Trophoblast cell (in vitro differentiated cells and primary cell): ENCODE data around the gene SLC7A8.
A peak's percentile ranks its signal among the peaks of the same experiment; 100 is the strongest.

ENCODE experiments used
- DNase-seq, 2 donors: peaks; one replicate each; pipeline ENCODE4 v3.0.0-alpha.2; 2016
- H2AFZ ChIP-seq: 2 replicates; pipeline ENCODE4 v1.6.1; 2013; ENCODE audit warnings: low read length, moderate library complexity, mild to moderate bottlenecking; ENCODE audit not compliant: insufficient read depth, poor library complexity
- H2AK5ac ChIP-seq: 2 replicates; pipeline ENCODE4 v1.6.1; 2013; ENCODE audit warnings: mild to moderate bottlenecking, low read length
- H2BK120ac ChIP-seq: 2 replicates; pipeline ENCODE4 v1.6.1; 2013; ENCODE audit warnings: low read length, mild to moderate bottlenecking, moderate library complexity; ENCODE audit not compliant: insufficient read depth, poor library complexity
- H2BK12ac ChIP-seq: 2 replicates; pipeline ENCODE4 v1.6.1; 2013; ENCODE audit warnings: mild to moderate bottlenecking, low read length, moderate library complexity
- H2BK5ac ChIP-seq: 2 replicates; pipeline ENCODE4 v1.6.1; 2013; ENCODE audit warnings: low read length, low read depth, moderate library complexity, mild to moderate bottlenecking; ENCODE audit not compliant: poor library complexity
- H3K14ac ChIP-seq: 2 replicates; pipeline ENCODE4 v1.6.1; 2013; ENCODE audit warnings: mild to moderate bottlenecking, low read length
- H3K18ac ChIP-seq: 2 replicates; pipeline ENCODE4 v1.6.1; 2013; ENCODE audit warnings: mild to moderate bottlenecking, low read length
- H3K23ac ChIP-seq: 2 replicates; pipeline ENCODE4 v1.6.1; 2013; ENCODE audit warnings: low read length
- H3K27ac ChIP-seq: 2 replicates; pipeline ENCODE4 v1.5.1; 2013; ENCODE audit warnings: low read depth, mild to moderate bottlenecking, inconsistent platforms, low read length, moderate library complexity
- H3K27me3 ChIP-seq: 2 replicates; pipeline ENCODE4 v1.6.1; 2013; ENCODE audit warnings: inconsistent platforms, mild to moderate bottlenecking, low read length, moderate library complexity; ENCODE audit not compliant: insufficient read depth
- H3K36me3 ChIP-seq, 2 experiments: 1 replicate in 1 of 2; 2 replicates in 1 of 2; pipeline ENCODE4 v1.6.1; 2013; ENCODE audit warnings: low read length in 2 of 2, mild to moderate bottlenecking in 2 of 2, moderate library complexity in 1 of 2; ENCODE audit not compliant: insufficient read depth in 2 of 2, control insufficient read depth in 1 of 2
- H3K4ac ChIP-seq: 2 replicates; pipeline ENCODE4 v1.6.1; 2013; ENCODE audit warnings: low read depth, mild to moderate bottlenecking, low read length, moderate library complexity
- H3K4me1 ChIP-seq, 2 experiments: 1 replicate in 1 of 2; 2 replicates in 1 of 2; pipeline ENCODE4 v1.6.1; 2013; ENCODE audit warnings: low read length in 2 of 2, mild to moderate bottlenecking in 2 of 2, moderate library complexity in 1 of 2; ENCODE audit not compliant: insufficient read depth in 2 of 2, control insufficient read depth in 1 of 2
- H3K4me2 ChIP-seq: 2 replicates; pipeline ENCODE4 v1.6.1; 2013; ENCODE audit warnings: inconsistent platforms, mild to moderate bottlenecking, low read length, moderate library complexity
- H3K4me3 ChIP-seq: 2 replicates; pipeline ENCODE4 v1.5.1; 2013; ENCODE audit warnings: mild to moderate bottlenecking, low read depth, low read length, inconsistent platforms
- H3K79me1 ChIP-seq: one replicate; pipeline ENCODE4 v1.6.1; 2013; ENCODE audit warnings: low read length
- H3K79me2 ChIP-seq: 2 replicates; pipeline ENCODE4 v1.6.1; 2013; ENCODE audit warnings: low read length, mild to moderate bottlenecking; ENCODE audit not compliant: control insufficient read depth, insufficient read depth, poor library complexity
- H3K9ac ChIP-seq: 2 replicates; pipeline ENCODE4 v1.6.1; 2013; ENCODE audit warnings: mild to moderate bottlenecking, low read length
- H3K9me3 ChIP-seq: 2 replicates; pipeline ENCODE4 v1.6.1; 2013; ENCODE audit warnings: low read depth, mild to moderate bottlenecking, control low read depth, inconsistent platforms, low read length; ENCODE audit not compliant: insufficient read depth
- H4K12ac ChIP-seq: 2 replicates; pipeline ENCODE4 v1.6.1; 2013; ENCODE audit warnings: low read depth, mild to moderate bottlenecking, low read length, moderate library complexity
- H4K8ac ChIP-seq: 2 replicates; pipeline ENCODE4 v1.6.1; 2013; ENCODE audit warnings: low read depth, mild to moderate bottlenecking, low read length, moderate library complexity
- H4K91ac ChIP-seq: one replicate; pipeline ENCODE4 v1.6.1; 2013; ENCODE audit warnings: low read depth, mild to moderate bottlenecking, low read length, moderate library complexity
- WGBS: extraction: QIAGEN DNeasy Blood & Tissue Kit; methylation state at CpG from one replicate; pipeline ENCODE4 v1.1.7; 2013; ENCODE audit warnings: missing lambda C conversion rate; ENCODE audit not compliant: insufficient read length, insufficient coverage; ENCODE audit errors: extremely low coverage; 5-methylcytosine and 5-hydroxymethylcytosine counted together

Gene SLC7A8

DNA sequence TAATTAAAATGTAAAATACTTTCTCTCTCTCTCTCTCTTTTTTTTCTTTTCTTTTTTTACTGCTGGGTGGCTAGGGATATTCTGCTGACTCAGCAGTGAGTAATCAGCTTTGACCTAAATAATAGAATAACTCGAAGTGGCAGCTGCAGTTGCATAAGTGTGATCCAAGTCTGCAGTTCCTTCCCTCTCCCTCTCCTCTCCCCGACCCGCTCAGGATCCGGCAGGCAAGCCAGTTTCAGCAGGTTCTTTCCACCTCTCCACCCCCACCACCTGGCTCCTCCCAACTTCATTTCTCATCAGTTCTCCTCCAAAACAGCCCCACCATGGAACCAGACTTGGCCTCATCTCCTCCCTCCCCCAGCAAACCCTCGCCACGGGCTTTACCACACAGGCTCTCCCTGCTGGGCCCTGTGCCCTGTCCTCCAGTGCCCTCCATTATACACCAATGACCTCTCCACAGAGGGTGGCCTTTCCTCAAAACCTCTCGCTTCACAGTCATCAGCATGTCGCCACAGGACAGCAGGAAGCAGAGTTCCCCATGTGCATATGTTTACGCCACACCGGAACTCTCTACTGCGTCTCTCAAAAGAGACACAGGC lies 22.4 kb downstream of the SLC7A8 start:
- Histone ChIP-seq H3K4me2 (peak overlapping the region; percentile 18), H2AFZ (no peak overlapping the region), H2BK120ac (no peak overlapping the region), H3K4me1 (peaks cover 8 to 9% of the 10 kb centered on the region in 2 experiments), H4K91ac (no peak overlapping the region), H3K14ac (no peak overlapping the region), H3K27ac (no peak overlapping the region), H3K4me3 (no peak overlapping the region), H3K9me3 (no peaks in the 10 kb centered on the region), H3K79me2 (peaks cover 2% of the 10 kb centered on the region), H3K9ac (no peak overlapping the region), H3K18ac (no peak overlapping the region), H4K8ac (peak overlapping the region; percentile 26), H3K23ac (no peak overlapping the region), H4K12ac (no peak overlapping the region), H3K4ac (no peak overlapping the region), H3K79me1 (no peaks in the 10 kb centered on the region), H2BK5ac (no peak overlapping the region), H3K27me3 (no peaks in the 10 kb centered on the region), H2BK12ac (peak overlapping the region; percentile 23), H3K36me3 (peaks cover 10 to 16% of the 10 kb centered on the region in 2 experiments), H2AK5ac (no peak overlapping the region)
- WGBS = no CpG with 5 or more reads among the region's 11 CpGs
- peak; percentile 33 to 62 for DNase-seq

DNA sequence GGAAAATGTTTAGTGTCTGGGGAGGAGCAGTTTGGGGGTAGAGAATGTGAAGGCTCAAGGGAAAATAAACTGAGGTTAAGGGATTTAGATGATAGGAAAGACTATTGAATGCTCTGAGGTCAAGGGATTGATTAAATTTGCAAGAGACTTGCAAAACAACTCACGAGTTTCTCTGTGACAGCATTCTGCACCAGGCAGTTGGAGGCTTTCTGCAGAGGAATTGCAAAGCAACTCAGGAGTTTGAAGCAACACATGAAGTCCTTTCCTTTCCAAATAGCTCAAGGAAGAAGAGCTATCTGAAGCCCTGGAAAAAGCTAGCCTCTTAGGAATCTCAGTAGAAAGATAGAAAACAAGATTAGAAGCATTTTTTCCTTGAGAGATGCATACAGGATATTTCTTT lies 23.9 kb downstream of the SLC7A8 start:
- Histone ChIP-seq H3K79me2 (peaks cover 2% of the 10 kb centered on the region), H3K18ac (no peak overlapping the region), H3K79me1 (peaks cover 3% of the 10 kb centered on the region), H2BK5ac (no peak overlapping the region), H3K14ac (no peak overlapping the region), H3K4ac (no peak overlapping the region), H3K27ac (peak overlapping the region; percentile 18), H4K12ac (no peak overlapping the region), H3K23ac (no peak overlapping the region), H3K9ac (no peak overlapping the region), H2AK5ac (no peak overlapping the region), H3K4me1 (peaks cover 11 to 18% of the 10 kb centered on the region in 2 experiments), H2BK12ac (no peak overlapping the region), H2BK120ac (no peak overlapping the region), H3K27me3 (no peaks in the 10 kb centered on the region), H4K91ac (no peak overlapping the region), H3K36me3 (peaks cover 5 to 12% of the 10 kb centered on the region in 2 experiments), H2AFZ (no peak overlapping the region), H3K9me3 (no peaks in the 10 kb centered on the region), H4K8ac (no peak overlapping the region), H3K4me2 (no peak overlapping the region), H3K4me3 (no peak overlapping the region)
- WGBS = no CpG with 5 or more reads among the region's 1 CpG
- DNase-seq = peak in 1 of 2 donors; percentile 71

DNA sequence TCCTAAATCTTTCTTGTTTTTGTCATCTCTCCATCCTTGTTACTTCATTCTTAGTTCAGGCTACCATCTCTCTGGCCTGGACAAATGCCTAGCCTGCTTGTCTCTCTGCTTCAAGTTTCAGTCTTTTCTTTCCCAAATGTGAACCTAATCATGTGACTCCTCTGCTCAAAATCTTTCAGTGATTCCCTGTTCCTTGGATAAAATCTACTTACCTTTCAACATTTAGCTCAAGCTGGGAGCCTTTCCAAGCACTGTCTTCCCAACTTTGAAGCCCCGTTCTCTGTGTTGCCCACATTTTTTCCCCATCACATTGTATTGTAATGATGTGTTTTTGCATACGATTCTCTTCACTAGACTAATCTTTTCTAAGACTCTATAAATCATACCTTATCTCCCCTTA lies 24.7 kb downstream of the SLC7A8 start:
- no peak overlapping the region for H3K4me3 ChIP-seq
- no peaks in the 10 kb centered on the region for H3K27me3 ChIP-seq
- H2BK12ac ChIP-seq = no peak overlapping the region
- no peaks in the 10 kb centered on the region for H3K9me3 ChIP-seq
- no peak overlapping the region for H2AK5ac ChIP-seq
- DNase-seq = no peak
- no peak overlapping the region for H4K12ac ChIP-seq
- H4K8ac ChIP-seq = no peak overlapping the region
- H3K23ac ChIP-seq = no peak overlapping the region
- no peak overlapping the region for H3K18ac ChIP-seq
- H2BK120ac ChIP-seq = no peak overlapping the region
- no peak overlapping the region for H3K4ac ChIP-seq
- no peak overlapping the region for H2AFZ ChIP-seq
- H3K79me2 ChIP-seq = peaks cover 2% of the 10 kb centered on the region
- no peak overlapping the region for H3K9ac ChIP-seq
- no peak overlapping the region for H4K91ac ChIP-seq
- H3K4me2 ChIP-seq = no peak overlapping the region
- peaks cover 5 to 19% of the 10 kb centered on the region in 2 experiments for H3K36me3 ChIP-seq
- peaks cover 19 to 24% of the 10 kb centered on the region in 2 experiments for H3K4me1 ChIP-seq
- H3K14ac ChIP-seq = no peak overlapping the region
- H2BK5ac ChIP-seq = no peak overlapping the region
- H3K79me1 ChIP-seq = peaks cover 10% of the 10 kb centered on the region
- no peak overlapping the region for H3K27ac ChIP-seq
- WGBS = no CpG with 5 or more reads among the region's 2 CpGs

DNA sequence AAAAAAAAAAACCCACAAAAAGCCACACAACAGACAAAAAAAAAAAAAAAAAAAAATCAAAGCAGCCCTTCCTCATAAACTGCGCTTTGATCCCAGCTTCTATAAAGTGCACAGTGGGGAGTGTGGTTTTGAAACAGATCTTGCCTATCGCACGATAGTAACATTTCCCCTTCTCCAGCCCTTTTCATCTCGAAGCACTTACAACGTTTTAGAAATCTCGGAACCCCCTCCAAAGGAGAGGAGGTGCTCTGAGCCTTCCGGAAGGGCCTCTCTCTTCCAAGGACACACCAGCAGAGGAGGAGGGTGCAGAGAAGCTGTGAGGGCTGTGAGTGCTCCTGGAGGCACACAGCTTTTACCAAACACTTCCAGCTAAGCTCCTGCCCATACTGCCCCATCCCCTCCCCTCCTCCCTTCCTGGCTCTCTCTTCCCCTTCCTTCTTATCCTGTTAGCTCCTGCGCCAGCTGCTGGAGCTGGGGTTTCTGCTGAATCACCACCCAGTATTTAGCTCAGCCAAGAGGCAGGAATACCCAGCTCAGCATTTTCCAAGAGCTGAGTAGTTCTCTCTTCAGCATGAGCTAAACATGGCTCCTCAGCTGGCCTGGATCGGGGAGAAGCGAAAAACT lies 28.4 kb downstream of the SLC7A8 start:
- Histone ChIP-seq H2BK120ac (no peak overlapping the region), H3K79me2 (peaks cover 2% of the 10 kb centered on the region), H3K14ac (no peak overlapping the region), H3K27me3 (no peaks in the 10 kb centered on the region), H2AFZ (peak overlapping the region; percentile 0), H2BK12ac (peak overlapping the region; percentile 21), H3K23ac (no peak overlapping the region), H3K18ac (no peak overlapping the region), H4K12ac (no peak overlapping the region), H3K27ac (no peak overlapping the region), H2BK5ac (no peak overlapping the region), H4K8ac (peak overlapping the region; percentile 51), H3K4me1 (peaks cover 21 to 28% of the 10 kb centered on the region in 2 experiments), H3K36me3 (peaks cover 3 to 11% of the 10 kb centered on the region in 2 experiments), H3K79me1 (peaks cover 12% of the 10 kb centered on the region), H3K4me2 (no peak overlapping the region), H3K9ac (no peak overlapping the region), H3K9me3 (no peaks in the 10 kb centered on the region), H3K4ac (no peak overlapping the region), H4K91ac (no peak overlapping the region), H3K4me3 (no peak overlapping the region), H2AK5ac (no peak overlapping the region)
- DNase-seq = no peak
- no CpG with 5 or more reads among the region's 10 CpGs for WGBS
